NCI-H526 (cell line): ENCODE data around the gene KCNH3.
"Not testable (repeated sequence)": the region's sequence is repeated elsewhere in the genome, so short reads cannot be mapped to it uniquely, and the experiment has no call there.

Experiments
- DNase-seq, 2 experiments: peaks; one replicate each; lab custom pipeline; 2025; lab: John Stamatoyannopoulos, UW

Gene KCNH3

GRCh38 chr12:49529414-49529813 lies 9.4 kb upstream of the KCNH3 start:
- no peak for DNase-seq

GRCh38 chr12:49531745-49532144 lies 7.1 kb upstream of the KCNH3 start:
- no peak for DNase-seq

DNA sequence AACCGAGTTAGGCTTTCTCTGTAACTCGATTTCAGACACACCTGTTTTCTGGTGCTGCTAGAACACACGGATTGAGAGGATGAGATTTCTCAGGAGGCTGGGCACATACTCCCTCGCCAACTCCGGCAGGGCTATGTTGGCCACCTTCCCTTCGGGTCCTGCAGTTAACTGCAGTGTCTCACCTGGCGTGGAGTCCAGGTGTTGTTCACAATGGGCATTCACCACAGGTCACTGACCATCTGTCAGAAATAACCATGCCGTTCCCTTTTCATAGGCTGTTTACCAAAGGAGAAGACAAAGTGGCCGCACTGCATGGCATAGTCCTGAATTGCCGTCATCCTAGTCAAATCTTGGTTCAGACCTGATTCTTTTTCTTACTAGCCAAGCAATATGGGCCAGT lies 5.5 kb upstream of the KCNH3 start:
- peak; percentile 70 to 74 for DNase-seq

DNA sequence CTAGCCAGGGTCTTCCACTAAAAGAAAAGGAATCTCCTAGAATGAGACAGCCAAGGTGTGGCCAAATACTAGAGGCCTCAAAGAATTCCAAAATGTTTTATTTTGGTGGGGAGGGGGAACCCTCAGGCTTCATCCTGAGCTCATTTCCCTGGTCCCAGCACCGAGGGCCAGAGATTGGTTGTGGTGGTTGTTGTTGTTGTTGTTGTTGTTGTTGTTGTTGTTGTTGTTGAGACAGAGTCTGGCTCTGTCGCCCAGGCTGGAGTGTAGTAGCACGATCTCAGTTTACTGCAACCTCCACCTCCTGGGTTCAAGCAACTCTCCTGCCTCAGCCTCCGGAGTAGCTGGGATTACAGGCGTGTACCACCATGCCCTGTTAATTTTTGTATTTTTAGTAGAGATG lies 4.7 kb upstream of the KCNH3 start:
- DNase-seq: not testable (repeated sequence)

DNA sequence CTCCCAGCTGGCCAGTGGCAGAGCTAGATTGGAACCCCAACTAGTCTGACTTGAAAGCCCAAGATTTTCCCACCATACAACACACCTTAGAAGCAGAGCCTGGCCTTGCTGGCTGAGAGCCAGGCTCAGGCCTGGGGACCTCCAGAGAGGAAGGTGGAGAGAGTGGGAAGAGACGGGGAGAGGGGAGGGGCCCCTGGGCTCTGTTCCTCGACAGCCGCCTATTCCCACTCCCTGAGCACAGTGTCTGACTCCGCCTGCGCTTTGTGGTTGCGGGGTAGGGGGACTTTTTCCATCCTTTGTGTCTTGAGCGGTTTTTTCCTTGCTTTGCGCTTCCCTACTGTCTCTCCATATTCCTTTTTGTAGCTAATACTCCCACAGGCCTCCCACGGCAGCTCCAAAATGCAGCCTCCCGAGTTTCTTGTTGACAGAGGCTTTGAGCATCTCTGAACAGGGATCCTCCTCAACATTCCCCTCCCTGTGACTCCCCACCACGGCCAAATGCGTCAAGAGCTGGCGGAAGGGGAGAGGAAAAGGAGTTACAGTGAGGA lies 4.0 kb upstream of the KCNH3 start:
- DNase-seq: no peak

DNA sequence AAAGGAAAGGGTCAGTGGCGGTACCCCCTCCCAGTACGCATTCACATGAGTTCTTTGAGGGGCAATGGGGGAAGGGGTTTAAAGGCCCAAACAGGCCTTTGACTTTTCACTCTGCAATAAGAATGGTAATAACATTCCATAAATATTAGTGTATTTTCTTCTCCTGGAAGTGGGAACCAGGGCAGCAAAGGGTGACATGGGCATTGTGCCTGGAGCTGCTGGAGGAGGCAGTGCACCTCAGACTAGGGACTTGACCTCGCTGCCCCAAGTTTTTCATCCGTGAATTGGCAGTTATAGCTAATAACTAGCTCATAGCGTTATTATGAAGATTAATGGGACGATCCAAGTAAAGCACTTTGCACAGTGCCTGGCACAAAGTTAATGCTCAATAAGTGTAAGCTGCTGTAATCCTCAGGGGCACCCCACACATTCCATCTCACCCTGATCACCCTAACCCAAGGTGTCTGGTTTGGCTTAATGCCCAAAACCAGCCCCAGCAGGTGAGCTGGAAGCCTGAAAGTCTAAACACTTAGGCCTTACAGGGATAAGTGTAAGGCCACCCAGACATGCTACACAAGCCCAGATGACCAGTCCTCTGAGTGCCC lies 2.8 kb upstream of the KCNH3 start:
- no peak for DNase-seq

DNA sequence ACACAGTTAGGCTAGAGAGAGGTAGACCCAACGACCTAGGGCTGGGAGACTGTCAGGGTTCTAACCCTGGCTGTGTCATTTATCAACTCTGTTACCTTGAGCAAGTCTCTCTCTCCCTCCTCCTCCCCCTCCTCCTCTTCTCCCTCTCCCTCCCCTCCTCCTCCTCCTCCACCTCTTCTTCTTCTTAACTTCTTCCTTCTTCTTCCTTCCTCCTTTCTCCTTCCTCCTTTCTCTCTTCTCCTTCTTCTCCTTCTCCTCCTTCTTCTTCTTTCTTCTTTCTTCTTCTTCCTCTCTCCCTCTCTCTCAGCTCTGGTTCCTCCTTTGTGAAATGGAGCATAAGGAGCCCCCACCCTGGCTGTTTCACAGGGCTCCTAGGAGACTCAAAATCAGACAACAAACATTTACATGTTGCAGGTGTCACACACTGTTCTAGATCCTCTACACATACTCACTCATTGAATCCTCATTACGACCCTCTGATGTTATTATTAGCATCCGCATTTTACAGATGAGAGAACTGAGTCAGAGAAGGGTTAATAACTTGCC lies 2.2 kb upstream of the KCNH3 start:
- DNase-seq: no peak

DNA sequence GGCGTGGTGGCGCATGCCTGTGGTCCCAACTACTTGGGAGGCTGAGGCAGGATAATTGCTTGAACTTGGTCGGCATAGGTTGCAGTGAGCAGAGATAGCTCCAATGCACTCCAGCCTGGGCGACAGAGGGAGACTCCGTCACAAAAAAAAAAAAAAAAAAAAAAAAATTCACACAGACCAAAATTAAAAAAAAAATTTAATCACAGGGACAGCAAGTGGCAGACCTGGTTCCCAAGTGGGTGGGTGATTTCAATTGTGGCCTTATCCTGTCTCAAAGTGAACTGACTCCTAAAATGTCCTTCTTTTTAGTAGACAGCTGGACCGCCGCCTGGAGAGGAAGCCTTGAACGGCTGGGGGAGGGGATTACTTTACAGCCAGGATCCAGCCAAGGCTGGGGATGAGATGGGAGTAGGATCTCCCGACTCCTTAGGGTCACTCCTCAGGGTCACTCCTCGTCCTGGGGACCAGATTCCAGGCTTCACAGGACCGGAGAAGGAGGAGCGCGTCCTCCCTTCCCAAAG lies 1.5 kb upstream of the KCNH3 start:
- no peak for DNase-seq

DNA sequence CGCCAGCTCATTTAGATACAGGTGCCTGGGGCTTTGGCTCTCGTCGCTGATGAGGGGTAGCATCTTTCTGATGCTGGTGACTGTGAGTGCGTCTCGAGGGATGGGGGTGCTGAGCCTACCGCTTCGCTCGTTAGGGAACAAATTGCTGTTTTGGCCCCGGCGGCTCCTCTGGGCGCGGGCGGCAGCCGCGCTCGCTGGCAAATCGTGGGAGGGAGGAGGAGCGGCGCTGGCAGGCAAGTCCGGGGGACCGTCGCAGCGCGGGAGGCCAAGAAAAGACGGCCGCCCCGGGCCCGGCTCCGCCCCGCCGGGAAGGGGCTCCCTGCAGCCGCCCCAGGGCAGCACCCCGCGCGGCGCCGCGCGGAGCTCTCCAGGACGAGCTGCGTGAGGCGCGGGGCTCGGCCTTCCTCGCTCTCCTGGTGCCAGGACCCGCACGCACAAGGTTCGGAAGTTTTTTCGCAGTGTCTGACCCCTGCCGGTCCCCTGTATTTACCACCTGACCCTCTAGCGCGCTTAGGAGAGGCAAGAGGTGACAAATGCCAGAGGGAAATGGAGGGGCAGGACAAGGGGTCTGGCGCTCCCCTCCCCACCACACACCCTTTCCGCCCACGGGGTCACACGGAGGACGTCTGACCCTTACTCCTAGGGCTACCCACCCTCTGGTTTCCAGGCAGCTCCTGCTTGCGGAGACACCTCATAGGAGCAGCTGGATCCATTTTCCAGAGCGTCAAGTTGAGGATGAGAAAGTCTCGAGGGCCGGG lies 899 bp upstream of the KCNH3 start:
- peak in 1 of 2 experiments; percentile 58 for DNase-seq

GRCh38 chr12:49539406-49540228 lies 787 bp downstream of the KCNH3 start:
- DNase-seq: no peak

GRCh38 chr12:49540229-49541139 lies 1.7 kb downstream of the KCNH3 start:
- DNase-seq: peak in 1 of 2 experiments; percentile 30

GRCh38 chr12:49541140-49541861 lies 2.5 kb downstream of the KCNH3 start:
- no peak for DNase-seq

GRCh38 chr12:49541911-49542505 lies 3.2 kb downstream of the KCNH3 start:
- no peak for DNase-seq

DNA sequence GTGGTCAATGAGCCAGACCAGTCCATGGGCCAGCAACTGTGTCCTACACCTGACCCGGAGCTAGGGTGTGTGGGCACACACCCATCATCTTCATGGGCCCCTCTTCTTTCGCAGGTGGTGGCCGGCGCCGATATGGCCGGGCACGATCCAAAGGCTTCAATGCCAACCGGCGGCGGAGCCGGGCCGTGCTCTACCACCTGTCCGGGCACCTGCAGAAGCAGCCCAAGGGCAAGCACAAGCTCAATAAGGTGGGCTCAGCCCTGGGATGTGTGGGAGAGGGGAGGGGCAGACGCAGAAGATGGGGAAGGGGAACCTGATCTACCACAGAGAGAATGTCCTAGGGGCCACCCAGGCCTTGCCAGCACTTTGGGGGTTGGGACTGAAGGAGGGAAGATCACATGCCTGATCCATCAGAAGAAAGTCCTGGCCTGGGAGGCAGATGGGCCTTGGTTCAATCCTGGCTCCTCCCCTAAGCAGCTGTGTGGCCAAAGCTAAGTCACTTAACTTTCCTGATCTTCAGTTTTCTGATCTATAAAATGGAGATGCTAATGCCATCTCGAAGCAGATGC lies 3.8 kb downstream of the KCNH3 start:
- DNase-seq: no peak

DNA sequence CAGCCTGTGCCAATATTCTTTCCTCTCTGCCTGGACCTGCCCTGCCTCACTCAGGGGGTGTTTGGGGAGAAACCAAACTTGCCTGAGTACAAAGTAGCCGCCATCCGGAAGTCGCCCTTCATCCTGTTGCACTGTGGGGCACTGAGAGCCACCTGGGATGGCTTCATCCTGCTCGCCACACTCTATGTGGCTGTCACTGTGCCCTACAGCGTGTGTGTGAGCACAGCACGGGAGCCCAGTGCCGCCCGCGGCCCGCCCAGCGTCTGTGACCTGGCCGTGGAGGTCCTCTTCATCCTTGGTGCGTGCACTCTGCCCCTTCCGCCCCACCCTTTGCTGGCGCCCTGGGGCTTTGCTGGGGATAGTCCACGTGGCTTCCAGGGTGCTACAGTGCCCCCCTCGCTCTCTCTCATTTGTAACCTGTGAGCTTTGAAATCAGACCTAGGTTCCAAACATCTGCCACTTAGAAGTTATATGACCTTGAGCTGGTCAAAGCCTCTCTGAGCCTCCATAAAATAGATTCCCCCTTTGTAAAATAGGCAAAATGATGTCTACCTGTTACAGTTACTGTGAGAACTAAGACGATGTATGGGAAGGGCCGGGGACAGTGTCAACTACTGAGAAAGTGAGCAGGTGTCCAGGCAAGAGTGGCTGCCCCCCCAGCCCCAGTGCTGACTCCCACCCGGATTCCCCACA lies 4.5 kb downstream of the KCNH3 start:
- DNase-seq: no peak

DNA sequence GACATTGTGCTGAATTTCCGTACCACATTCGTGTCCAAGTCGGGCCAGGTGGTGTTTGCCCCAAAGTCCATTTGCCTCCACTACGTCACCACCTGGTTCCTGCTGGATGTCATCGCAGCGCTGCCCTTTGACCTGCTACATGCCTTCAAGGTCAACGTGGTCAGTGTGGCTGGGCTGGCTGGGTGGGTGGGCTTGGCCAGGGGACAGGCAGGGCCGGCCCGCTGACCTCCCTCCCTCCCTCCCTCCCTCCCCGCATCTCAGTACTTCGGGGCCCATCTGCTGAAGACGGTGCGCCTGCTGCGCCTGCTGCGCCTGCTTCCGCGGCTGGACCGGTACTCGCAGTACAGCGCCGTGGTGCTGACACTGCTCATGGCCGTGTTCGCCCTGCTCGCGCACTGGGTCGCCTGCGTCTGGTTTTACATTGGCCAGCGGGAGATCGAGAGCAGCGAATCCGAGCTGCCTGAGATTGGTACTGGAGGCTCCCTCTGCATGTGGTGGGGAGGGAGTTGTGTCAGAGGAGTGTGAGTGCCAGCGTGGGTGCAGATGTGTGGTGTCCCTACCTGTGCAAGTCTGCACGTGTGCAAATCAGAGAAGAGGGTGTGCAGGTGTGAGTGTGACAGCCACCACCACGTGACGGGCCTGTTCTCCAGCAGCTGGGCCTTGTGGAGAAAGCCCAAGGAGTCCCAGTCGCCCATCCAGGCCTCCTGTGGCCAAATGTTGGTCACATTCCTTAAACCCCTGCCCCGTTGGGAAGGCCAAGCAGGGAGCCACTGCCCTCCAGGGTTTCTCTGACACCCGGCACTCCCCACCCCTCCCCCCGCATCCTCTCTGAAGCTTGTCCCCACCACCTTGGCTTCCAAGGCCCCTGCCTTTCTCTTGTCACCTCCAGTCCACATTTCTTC lies 5.3 kb downstream of the KCNH3 start:
- no peak for DNase-seq

GRCh38 chr12:49545815-49546214 lies 7.0 kb downstream of the KCNH3 start:
- DNase-seq: no peak

DNA sequence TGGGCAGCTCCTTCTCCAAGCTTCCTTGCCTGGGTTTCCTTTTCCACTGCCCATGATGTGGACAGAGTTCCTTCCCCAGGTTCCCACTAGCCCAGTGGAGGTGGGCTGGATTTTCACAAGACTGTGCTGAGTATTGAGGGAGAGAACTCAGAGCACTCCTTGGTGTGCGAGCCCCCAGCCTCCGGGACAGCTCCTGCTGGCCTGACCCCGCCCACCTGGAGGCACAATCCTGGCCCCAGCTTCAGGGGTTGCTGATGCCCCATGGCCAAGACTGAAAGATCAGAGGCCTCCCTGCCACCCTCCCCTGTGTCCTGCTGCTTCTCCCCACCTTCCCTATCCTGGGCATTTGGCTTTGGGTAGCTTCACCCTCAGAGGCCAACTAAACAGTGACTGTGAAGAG lies 7.7 kb downstream of the KCNH3 start:
- DNase-seq: no peak
